T follicular helper cell (primary cell): ENCODE results near the gene CRYGS.
"Not testable (repeated sequence)": the region's sequence is repeated elsewhere in the genome, so short reads cannot be mapped to it uniquely, and the experiment has no call there.

Experiments
- DNase-seq: peaks from one replicate; pipeline ENCODE4 v3.0.0-alpha.2; 2020; ENCODE audit warnings: low read depth

CRYGS gene

DNA sequence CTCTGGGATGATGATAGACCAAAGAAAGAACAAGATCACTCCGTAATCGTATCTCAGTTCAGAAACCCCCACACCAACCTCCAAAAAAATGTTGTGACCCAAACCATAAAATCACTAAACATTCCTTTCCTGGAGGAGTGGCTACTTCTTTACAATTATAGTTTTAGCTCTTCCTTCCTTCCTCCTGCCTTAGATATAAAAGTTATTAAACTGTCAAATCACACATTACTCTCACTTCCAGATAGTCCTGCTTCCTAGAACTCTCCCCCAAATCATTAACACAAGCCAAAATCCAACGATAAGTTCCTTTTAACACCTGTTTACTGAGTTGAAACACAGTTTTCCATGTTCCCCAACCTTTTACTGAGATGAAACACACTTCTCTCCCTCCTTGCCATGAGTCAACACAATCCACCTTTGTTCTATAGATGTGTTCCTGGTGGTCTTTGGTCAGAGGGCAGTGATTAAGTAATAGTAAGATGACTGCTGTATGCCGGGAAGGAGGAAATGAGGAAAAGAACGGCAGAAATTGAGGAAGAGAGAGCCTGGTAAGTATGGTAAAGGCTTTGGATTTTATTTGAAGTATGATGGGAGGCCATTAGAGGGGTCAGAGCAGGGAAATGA lies 8.3 kb upstream of the CRYGS start:
- DNase-seq: no peak

DNA sequence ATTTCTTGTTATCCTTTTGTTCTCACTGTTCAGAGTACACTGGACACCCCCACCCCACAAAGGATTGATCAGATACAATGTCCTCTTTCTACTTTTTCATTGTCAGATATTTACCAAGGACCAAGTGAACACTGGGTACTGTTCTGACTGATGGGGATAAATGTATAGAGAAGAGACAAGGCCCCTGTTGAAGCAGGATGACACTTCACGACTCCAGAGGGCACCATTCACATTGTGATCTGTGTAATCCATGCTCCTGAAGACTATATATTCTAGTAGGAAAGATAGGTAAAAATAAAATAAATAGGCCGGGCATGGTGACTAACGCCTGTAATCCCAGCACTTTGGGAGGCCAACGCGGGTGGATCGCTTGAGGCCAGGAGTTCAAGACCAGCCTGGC lies 7.2 kb upstream of the CRYGS start:
- DNase-seq: no peak

GRCh38 chr3:186549497-186549896 lies 5.3 kb upstream of the CRYGS start:
- DNase-seq: no peak

DNA sequence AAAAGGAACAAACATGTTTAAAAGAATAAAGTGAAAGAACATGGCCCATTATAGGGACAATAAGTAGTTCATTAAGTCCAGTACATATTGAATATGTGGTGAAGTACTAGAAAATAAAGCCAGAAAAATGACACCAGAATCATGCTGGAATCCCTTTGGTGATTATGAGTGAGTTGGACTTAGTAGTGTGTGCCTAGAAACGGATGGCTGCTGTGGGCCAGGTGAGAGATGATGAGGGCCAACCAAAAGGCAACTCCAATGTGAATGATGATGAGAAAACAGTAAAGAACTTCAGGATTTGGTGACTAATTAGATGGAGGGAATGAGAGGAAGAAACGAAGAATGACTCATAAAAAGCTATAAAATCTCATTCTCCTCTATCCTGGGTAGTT lies 3.3 kb downstream of the CRYGS start:
- no peak for DNase-seq

- peak; percentile 76 for DNase-seq
Observed at GRCh38 chr3:186540221-186540834, 3.9 kb downstream of the CRYGS start.

DNA sequence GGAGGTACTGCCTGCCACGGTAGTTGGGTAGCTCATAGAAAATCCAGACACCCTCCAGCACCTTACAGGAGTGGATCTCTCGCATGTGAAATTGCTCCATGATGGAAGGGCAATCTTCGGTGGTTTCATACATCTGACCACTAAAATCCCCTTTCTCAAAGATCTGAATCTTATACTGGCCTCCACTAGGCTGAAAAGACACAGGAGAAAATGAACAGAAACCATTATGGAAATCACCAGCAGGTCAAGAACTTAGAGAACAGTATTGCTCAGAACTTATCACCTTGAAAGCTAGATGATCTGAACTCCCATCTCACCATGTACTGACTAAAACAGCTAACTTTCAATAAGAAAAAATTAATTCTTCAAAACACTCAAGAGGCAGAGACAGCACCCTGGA lies 5.4 kb downstream of the CRYGS start:
- no peak for DNase-seq

DNA sequence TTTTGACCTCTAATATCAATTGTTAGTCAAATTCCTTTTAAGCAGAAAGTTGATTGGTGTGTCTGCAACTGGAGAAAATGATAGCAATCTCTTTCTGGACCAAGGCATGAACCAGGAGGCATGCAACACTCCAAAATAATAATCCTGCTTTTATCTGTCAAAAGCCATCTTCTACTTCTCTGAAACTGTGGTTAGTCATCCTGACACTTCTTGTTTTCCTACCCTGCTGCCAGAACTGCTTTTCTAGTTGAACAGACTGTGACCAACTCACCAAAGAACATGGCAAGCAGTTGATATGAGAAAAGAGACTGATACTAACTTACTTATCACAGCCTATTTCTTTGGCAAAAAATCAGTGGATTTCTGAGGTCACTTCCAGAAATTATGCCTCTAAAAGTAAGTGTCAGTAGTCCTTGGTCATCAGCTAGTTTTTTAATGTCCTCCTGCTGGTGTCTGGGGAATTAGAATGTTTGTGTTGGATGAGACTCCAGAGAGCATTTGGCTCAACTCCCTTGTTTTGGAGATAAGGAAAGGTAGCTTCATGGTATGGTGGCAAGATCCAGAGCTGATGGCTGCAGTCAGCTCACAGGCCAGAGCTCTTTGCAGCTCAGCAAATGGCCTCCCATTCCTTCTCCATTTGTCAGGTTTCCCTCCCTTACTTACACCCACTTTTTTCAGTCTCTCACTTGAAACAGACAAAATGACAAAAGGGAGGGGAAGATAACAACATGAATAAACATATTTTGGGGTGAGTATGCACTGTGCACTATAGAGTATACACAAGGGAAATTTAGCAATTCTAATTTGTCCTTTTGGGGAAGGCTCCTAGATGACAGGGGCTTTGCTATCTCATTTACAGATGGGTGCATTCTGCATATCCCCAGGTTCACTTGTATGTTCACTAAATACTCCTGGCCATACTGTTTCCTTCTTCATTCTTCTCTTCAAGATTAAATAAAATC lies 7.0 kb downstream of the CRYGS start:
- no peak for DNase-seq

GRCh38 chr3:186534113-186534669 lies 10.0 kb downstream of the CRYGS start:
- DNase-seq: no peak

DNA sequence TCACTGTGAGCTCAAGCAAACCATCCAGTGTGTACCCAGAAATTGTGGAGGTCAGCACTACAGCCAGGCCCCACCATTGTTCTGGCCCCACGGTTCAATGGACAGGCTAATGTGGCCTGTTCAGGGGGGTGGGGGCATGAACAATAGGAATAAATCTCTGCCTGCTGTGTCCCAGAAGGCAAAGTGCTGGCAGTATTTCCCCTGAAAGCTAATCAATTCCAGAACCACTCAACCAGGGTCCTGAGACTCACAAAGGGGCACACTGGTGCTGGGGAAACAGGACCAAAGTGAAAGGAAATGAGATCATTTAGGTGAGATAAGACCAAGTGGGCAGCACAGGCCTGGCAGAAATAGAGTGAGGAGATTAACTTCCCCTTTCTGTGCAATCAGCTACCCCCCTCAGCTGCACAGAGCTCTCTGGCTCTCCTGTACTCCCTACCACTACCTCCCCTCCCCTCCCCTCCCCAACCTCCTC lies 11.5 kb downstream of the CRYGS start:
- DNase-seq: no peak

DNA sequence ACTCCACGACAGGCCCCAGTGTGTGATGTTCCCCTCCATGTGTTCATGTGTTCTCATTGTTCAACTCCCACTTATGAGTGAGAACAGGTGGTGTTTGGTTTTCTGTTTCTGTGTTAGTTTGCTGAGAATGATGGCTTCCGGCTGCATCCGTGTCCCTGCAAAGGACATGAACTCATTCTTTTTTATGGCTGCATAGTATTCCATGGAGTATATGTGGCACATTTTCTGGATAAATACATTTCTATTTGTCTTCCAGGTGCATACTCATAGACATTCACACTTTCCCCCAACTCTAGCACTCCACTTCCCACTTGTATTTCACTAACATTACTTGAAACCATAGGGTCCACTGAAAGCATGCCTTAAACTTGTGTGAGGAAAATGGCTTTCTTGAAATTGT lies 12.5 kb downstream of the CRYGS start:
- DNase-seq: not testable (repeated sequence)

GRCh38 chr3:186530415-186530814 lies 13.8 kb downstream of the CRYGS start:
- DNase-seq: no peak

GRCh38 chr3:186529201-186529999 lies 14.8 kb downstream of the CRYGS start:
- no peak for DNase-seq

DNA sequence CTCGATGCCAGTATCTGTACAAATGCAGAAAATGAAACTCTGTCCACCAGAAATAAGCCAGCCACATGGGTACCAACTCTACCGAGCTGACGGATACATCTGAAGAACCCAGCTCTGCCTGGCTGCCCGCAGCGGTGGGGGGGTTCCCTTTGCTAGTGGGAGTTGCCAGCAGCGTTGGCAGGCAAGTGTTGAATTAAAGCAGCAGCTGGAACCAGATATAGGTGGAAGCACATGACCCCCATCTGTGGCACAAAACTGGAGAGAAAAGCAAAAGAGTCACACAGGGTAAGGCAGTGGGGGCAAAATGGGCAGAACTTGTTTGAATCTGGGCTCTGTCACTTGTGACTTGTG lies 17.9 kb downstream of the CRYGS start:
- DNase-seq: no peak

DNA sequence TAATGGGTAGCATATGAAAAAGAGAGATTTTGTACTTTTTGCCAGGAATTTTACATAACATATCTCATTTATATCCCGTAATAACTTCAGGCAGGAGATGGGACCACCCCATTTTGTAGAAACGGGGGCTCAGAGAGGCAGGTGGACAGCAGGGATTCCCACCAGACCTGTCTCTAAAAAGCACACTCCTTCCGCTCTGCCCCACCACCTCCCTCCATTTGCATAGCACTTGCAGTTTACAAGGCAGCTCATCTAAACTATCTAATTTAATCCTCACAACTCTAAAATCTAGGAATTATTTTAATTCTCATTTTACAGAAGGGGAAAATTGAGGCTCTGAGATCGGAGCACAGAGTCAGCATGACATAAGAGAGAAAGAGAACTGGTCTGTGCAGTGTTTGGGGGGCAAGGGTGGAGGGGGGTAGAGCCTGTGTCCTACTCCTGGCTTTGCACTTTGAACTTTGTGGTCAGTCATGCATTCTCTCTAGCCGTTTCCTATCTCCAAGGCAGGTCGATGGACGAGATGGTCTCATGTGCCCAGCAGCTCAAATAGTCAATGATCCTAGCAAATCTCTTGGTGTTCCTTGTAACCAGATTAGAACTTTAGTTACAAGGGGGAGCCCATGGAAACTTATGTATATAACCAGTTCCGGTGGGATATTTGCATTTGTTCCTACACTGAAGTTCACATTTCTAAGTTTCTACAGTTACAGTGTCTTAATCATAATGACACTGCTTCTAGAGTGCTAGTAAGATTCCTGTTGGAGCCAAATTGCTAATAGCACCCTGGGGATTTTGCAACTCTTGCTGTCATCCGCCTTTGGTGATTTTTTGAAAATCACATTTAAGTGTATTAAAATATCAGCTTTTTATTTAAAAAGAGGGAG lies 18.6 kb downstream of the CRYGS start:
- DNase-seq: no peak

- no peak for DNase-seq
Observed at GRCh38 chr3:186524616-186525015, 19.6 kb downstream of the CRYGS start.

GRCh38 chr3:186523434-186523833 lies 20.7 kb downstream of the CRYGS start:
- DNase-seq: no peak

DNA sequence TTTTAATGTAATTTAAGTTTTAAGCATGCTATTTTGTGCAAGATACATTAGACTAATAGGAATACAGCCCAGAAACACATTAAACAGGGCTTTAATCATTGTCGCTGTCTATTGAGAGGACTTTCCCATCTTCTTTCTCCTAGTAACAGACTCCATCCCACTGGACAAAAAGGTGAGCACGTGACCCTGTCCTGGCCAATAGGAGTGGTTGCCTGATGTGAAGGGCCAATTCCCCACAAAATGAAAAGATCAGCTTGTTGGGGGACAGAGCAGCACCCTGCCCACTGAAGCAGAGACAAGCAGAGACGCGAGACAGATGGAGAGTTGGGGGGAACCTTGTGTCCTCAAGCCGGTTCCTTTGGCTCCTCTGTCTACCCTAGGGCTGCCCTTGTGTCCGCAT lies 21.2 kb downstream of the CRYGS start:
- DNase-seq: no peak

DNA sequence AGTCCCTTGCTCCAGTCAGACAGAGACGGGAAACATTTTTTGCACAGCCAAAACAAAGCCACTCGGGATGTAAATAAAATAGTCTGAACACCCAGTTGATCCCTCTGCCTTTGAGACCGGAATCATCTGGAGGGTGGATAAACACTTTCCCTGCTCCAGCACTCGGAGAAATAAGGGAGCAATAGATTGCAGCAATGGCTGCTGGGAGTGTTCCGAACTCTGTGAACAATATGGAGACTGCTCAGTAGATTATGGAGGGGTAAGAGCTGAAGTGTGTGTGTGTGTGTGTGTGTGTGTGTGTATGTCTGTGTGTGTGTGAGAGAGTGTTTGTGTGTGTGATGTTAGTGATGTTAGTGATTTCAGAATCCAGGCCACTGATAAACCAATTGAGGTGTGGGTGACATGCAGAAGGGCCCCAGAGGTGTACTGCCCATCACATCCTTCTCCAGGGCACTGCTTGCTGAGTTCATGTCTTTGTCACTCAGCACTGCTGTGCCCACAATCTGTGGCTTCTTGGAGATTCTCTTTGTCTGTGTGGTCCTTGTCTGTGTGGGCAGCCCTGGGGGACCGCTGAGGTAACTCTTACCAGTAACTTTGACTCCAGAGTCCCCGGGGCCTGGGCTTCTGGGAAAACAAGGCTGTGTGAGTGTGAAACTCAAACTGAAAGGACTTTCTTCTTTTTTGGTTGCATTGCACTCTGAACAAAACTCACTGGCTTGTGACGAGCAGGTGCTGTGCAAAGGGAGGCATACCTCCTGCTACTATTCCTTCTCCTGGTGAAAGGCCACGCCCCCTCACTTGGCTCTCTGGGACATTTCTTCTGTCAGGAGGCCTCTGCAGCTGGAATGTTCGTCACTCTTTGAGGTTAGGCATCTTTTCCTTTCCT lies 23.0 kb downstream of the CRYGS start:
- no peak for DNase-seq

- DNase-seq: no peak
Observed at GRCh38 chr3:186520431-186520830, 23.7 kb downstream of the CRYGS start.
